K562 (cell line): ENCODE measurements around the gene ERMARD. TPM values are rescaled to one million over a fixed set of nuclear protein-coding genes. Genes with fewer than 3 reads are reported as not detected.

ENCODE experiments used
- FOXA1 ChIP-seq: fragments of 450-650 bp; IDR thresholded peaks from 2 replicates; pipeline ENCODE4 v1.6.1; 2016; ENCODE audit warnings: mild to moderate bottlenecking, borderline replicate concordance
- FOXK1 ChIP-seq: sonication (generic); formaldehyde crosslinking; IDR thresholded peaks from 2 replicates; pipeline ENCODE4 v1.8.0; 2022; ENCODE audit warnings: missing genetic modification reagents, mild to moderate bottlenecking, borderline replicate concordance
- KAT7 ChIP-seq: sonication (generic); formaldehyde crosslinking; IDR thresholded peaks from 2 replicates; pipeline ENCODE4 v1.8.0; 2022; ENCODE audit warnings: missing genetic modification reagents, mild to moderate bottlenecking, borderline replicate concordance
- MCM2 ChIP-seq: fragments of 450-650 bp; IDR thresholded peaks from 2 replicates; pipeline ENCODE4 v1.6.1; 2017; ENCODE audit warnings: low read depth, mild to moderate bottlenecking
- MTA2 ChIP-seq: fragments of 450-650 bp; IDR thresholded peaks from 2 replicates; pipeline ENCODE4 v1.6.1; 2016; ENCODE audit warnings: low read depth
- MTA3 ChIP-seq: fragments of 450-650 bp; formaldehyde crosslinking; IDR thresholded peaks from 2 replicates; pipeline ENCODE4 v1.6.1; 2017; ENCODE audit warnings: mild to moderate bottlenecking, borderline replicate concordance
- NR4A1 ChIP-seq, 2 experiments: fragments of 250-450 bp in 1 of 2; fragments of 450-650 bp in 1 of 2; sonication (Bioruptor Pico) in 1 of 2; IDR thresholded peaks; 2 replicates each; pipeline versions ENCODE4 v1.4.0 to v1.6.1; 2016 to 2020; ENCODE audit warnings: mild to moderate bottlenecking in 2 of 2, missing compliant biosample characterization in 1 of 2, missing genetic modification characterization in 1 of 2, moderate library complexity in 1 of 2
- PCBP1 ChIP-seq: fragments of 200-400 bp; formaldehyde crosslinking; IDR thresholded peaks from 2 replicates; pipeline ENCODE4 v1.6.1; 2018; ENCODE audit warnings: mild to moderate bottlenecking, low read depth, low read length; ENCODE audit not compliant: poor library complexity, severe bottlenecking
- PHF21A ChIP-seq: fragments of 450-650 bp; IDR thresholded peaks from 2 replicates; pipeline ENCODE4 v1.6.1; 2017; ENCODE audit warnings: low read depth, borderline replicate concordance
- SMARCB1 ChIP-seq: IDR thresholded peaks from 2 replicates; pipeline ENCODE4 v1.6.1; 2011; ENCODE audit warnings: improper control_type of control experiment, low read depth; ENCODE audit not compliant: insufficient read length
- SNIP1 ChIP-seq: fragments of 450-650 bp; IDR thresholded peaks from 2 replicates; pipeline ENCODE4 v1.7.1; 2017; ENCODE audit warnings: low read depth, mild to moderate bottlenecking
- TBL1XR1 ChIP-seq, 2 experiments: IDR thresholded peaks; 2 replicates each; pipeline ENCODE4 v1.6.1; 2012; ENCODE audit warnings: improper control_type of control experiment in 2 of 2, low read length in 2 of 2, mild to moderate bottlenecking in 1 of 2
- TEAD2 ChIP-seq: fragments of 450-650 bp; IDR thresholded peaks from 2 replicates; pipeline ENCODE4 v1.6.1; 2016; ENCODE audit warnings: missing genetic modification characterization, control low read depth, missing compliant biosample characterization
- TGIF2 ChIP-seq: sonication (generic); formaldehyde crosslinking; IDR thresholded peaks from 2 replicates; pipeline ENCODE4 v1.8.1; 2022; ENCODE audit warnings: mild to moderate bottlenecking, missing genetic modification reagents, moderate library complexity
- ZNF197 ChIP-seq: fragments of 200-800 bp; sonication (Bioruptor generic); IDR thresholded peaks from 2 replicates; pipeline ENCODE4 v1.6.1; 2016; ENCODE audit warnings: low read depth, missing genetic modification characterization, missing compliant biosample characterization
- ZNF311 ChIP-seq: fragments of 250-450 bp; sonication (Bioruptor Pico); IDR thresholded peaks from 2 replicates; pipeline ENCODE4 v1.4.0; 2020; ENCODE audit warnings: mild to moderate bottlenecking, moderate library complexity
- ZNF41 ChIP-seq: fragments of 250-450 bp; sonication (Bioruptor Pico); conservative IDR thresholded peaks from 2 replicates; pipeline ENCODE4 v1.4.0; 2020; ENCODE audit warnings: mild to moderate bottlenecking
- ZNF561 ChIP-seq: fragments of 450-650 bp; formaldehyde crosslinking; conservative IDR thresholded peaks from 2 replicates; pipeline ENCODE4 v1.4.0; 2020; ENCODE audit warnings: mild to moderate bottlenecking, moderate library complexity
- polyA plus RNA-seq, 8 experiments: library from polyadenylated mRNA; depleted of rRNA in 4 of 8; stranded (reverse) in 5 of 8; unstranded in 3 of 8; fragments of >200 nt; fragmentation: Nextera tagmentation in 2 of 8; fragmentation: Illumina TruSeq in 1 of 8; extraction: Ambion mirVana in 2 of 8; extraction: Trizol in 1 of 8; gene quantifications; 2 replicates each; pipeline versions ENCODE4 v1.2.1 to v1.2.3, GENCODE V29; 2011 to 2014; ENCODE audit warnings: inconsistent platforms in 1 of 8, missing spikeins in 1 of 8
- total RNA-seq, 7 experiments: library from RNA; depleted of rRNA in 6 of 7; stranded (reverse); fragments of >200 nt in 6 of 7; fragmentation: Illumina TruSeq in 2 of 7; extraction: Trizol in 2 of 7; gene quantifications; 2 replicates each; pipeline versions ENCODE4 v1.2.1 to v1.2.3, GENCODE V29; 2011 to 2021; ENCODE audit warnings: low replicate concordance in 1 of 7
- TF ChIP-seq, protein P1 (sequence below): fragments of 250-450 bp; sonication (Bioruptor Pico); IDR thresholded peaks from 2 replicates; pipeline ENCODE4 v1.5.0; 2022; ENCODE audit warnings: mild to moderate bottlenecking
- TF ChIP-seq, protein P2 (sequence below): fragments of 250-450 bp; sonication (Bioruptor Pico); IDR thresholded peaks from 2 replicates; pipeline ENCODE4 v1.8.0; 2022; ENCODE audit warnings: inconsistent platforms, mild to moderate bottlenecking, moderate library complexity, borderline replicate concordance
- TF ChIP-seq, protein P3 (sequence below), 2 experiments: IDR thresholded peaks; 2 replicates each; pipeline ENCODE4 v1.6.1; 2012; ENCODE audit warnings: improper control_type of control experiment in 2 of 2, low read depth in 2 of 2, low read length in 2 of 2, borderline replicate concordance in 1 of 2

Gene ERMARD
- total and polyA plus RNA-seq, 9 of the 15 experiments (the other 6 are each of a cell fraction or from before 2014, with no cell fraction given): 14.5 to 68.6 (median 27.7) TPM

DNA sequence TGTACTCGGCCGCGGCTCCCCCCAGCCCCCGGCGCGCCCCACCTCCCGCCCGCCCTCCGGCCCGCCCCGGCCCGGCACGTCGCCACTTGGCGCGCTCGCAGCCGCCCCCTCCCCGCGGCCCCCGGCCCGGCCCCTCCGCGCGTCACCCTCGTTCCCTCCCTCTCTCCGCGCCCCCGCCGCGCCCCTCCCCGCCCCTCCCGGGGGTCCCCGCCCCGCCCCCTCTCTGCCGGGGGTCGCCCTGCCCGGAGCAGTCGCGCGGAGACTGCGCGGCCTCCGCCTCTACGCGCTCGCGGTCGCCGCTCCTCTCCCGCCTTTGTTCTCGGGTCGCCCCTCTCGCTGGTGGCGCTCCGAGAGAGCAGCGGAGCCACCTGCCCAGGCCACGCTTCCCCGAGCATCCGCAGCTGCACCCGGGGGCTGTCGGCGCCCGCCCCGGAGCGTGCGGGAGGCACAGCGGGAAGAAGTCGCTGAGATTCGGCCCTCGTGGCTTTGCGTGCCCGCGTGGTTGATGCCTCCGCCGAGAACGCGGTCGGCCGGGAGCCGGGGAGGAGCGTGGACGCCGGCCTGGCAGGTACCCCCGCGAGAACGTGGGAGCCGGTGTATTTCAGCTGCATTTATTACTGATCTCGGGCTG lies 26.8 kb upstream of the ERMARD start, which contains the start of gene PHF10 (continued):
- 0 out of 2 replicates have a peak, but pooled peaks have one; percentile 6 for TF ChIP-seq NR4A1 (CRISPR knock-in tag; IDR thresholded peaks at IDR 0.05)
- TF ChIP-seq NR4A1 (tag; IDR thresholded peaks at IDR 0.05): 0 out of 2 replicates have a peak, but pooled peaks have one; percentile 44
- peak; percentile 78 for TF ChIP-seq PCBP1
- TF ChIP-seq ZNF561 (CRISPR knock-in tag): no peak
- TF ChIP-seq, protein P1, sequence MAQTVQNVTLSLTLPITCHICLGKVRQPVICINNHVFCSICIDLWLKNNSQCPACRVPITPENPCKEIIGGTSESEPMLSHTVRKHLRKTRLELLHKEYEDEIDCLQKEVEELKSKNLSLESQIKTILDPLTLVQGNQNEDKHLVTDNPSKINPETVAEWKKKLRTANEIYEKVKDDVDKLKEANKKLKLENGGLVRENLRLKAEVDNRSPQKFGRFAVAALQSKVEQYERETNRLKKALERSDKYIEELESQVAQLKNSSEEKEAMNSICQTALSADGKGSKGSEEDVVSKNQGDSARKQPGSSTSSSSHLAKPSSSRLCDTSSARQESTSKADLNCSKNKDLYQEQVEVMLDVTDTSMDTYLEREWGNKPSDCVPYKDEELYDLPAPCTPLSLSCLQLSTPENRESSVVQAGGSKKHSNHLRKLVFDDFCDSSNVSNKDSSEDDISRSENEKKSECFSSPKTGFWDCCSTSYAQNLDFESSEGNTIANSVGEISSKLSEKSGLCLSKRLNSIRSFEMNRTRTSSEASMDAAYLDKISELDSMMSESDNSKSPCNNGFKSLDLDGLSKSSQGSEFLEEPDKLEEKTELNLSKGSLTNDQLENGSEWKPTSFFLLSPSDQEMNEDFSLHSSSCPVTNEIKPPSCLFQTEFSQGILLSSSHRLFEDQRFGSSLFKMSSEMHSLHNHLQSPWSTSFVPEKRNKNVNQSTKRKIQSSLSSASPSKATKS (CRISPR knock-in tag): no peak
- TF ChIP-seq TBL1XR1 (IDR thresholded peaks at IDR 0.05; ENCODE audit: low read length in 2 of 2): 0 out of 4 replicates have a peak, but pooled peaks of 1 of the 2 experiments have one; percentile 30
- 0 out of 2 replicates have a peak, but pooled peaks have one; percentile 35 for TF ChIP-seq PHF21A
- TF ChIP-seq ZNF197: no peak
- TF ChIP-seq TGIF2 (CRISPR knock-in tag): peak; percentile 79; the same call in 1 of the 2 replicates
- TF ChIP-seq, protein P2, sequence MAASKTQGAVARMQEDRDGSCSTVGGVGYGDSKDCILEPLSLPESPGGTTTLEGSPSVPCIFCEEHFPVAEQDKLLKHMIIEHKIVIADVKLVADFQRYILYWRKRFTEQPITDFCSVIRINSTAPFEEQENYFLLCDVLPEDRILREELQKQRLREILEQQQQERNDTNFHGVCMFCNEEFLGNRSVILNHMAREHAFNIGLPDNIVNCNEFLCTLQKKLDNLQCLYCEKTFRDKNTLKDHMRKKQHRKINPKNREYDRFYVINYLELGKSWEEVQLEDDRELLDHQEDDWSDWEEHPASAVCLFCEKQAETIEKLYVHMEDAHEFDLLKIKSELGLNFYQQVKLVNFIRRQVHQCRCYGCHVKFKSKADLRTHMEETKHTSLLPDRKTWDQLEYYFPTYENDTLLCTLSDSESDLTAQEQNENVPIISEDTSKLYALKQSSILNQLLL (CRISPR knock-in tag): no peak
- no peak for TF ChIP-seq MTA2
- TF ChIP-seq FOXA1: no peak
- no peak for TF ChIP-seq ZNF41 (CRISPR knock-in tag)
- TF ChIP-seq MTA3: no peak
- TF ChIP-seq ZNF311 (CRISPR knock-in tag): no peak
- TF ChIP-seq MCM2: no peak
- TF ChIP-seq KAT7 (CRISPR knock-in tag): peak; percentile 87
- TF ChIP-seq, protein P3, sequence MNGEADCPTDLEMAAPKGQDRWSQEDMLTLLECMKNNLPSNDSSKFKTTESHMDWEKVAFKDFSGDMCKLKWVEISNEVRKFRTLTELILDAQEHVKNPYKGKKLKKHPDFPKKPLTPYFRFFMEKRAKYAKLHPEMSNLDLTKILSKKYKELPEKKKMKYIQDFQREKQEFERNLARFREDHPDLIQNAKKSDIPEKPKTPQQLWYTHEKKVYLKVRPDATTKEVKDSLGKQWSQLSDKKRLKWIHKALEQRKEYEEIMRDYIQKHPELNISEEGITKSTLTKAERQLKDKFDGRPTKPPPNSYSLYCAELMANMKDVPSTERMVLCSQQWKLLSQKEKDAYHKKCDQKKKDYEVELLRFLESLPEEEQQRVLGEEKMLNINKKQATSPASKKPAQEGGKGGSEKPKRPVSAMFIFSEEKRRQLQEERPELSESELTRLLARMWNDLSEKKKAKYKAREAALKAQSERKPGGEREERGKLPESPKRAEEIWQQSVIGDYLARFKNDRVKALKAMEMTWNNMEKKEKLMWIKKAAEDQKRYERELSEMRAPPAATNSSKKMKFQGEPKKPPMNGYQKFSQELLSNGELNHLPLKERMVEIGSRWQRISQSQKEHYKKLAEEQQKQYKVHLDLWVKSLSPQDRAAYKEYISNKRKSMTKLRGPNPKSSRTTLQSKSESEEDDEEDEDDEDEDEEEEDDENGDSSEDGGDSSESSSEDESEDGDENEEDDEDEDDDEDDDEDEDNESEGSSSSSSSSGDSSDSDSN (IDR thresholded peaks at IDR 0.05; ENCODE audit: borderline replicate concordance in 1 of 2, low read depth in 2 of 2, low read length in 2 of 2): peak; percentile 70 to 77; a peak in 1 of 4 replicates
- TF ChIP-seq SNIP1: no peak
- no peak for TF ChIP-seq TEAD2 (tag)
- TF ChIP-seq FOXK1 (CRISPR knock-in tag): no peak
- peak; percentile 20 for TF ChIP-seq SMARCB1
